ENCODE data around the gene DNM1. TPM values are rescaled to one million over a fixed set of nuclear protein-coding genes. Genes with fewer than 3 reads are reported as not detected.

Gene DNM1
- total RNA-seq, 1 experiment from 2014 or later = 3.9 TPM

GRCh38 chr9:128169492-128169891, 33.7 kb upstream of the DNM1 start:
- Histone ChIP-seq H3K4me1 (no peaks in the 10 kb centered on the region), H3K27me3 (replicated peaks; ENCODE audit: control insufficient read depth, insufficient read depth, low read length) (no peaks in the 10 kb centered on the region), H3K36me3 (ENCODE audit: control insufficient read depth, insufficient read depth, low read length) (peaks cover 2% of the 10 kb centered on the region), H3K4me3 (ENCODE audit: low read depth, low read length) (no peak overlapping the region), H3K9me3 (no peaks in the 10 kb centered on the region)
- DNase-seq = no peak
- Mint-ChIP-seq H3K36me3 (ENCODE audit: insufficient read depth, unreplicated experiment) (peaks cover 61% of the 10 kb centered on the region), H3K4me1 (ENCODE audit: low read depth, unreplicated experiment) (no peaks in the 10 kb centered on the region), H3K4me3 (ENCODE audit: unreplicated experiment) (no peak overlapping the region), H3K9me3 (ENCODE audit: unreplicated experiment) (no peaks in the 10 kb centered on the region), H3K27ac (ENCODE audit: unreplicated experiment) (no peak overlapping the region), H3K27me3 (ENCODE audit: insufficient read depth, unreplicated experiment) (no peaks in the 10 kb centered on the region)
- ChIA-PET POLR2A (interaction anchor here (0.5 to 1.2 kb wide), 2 partner anchors 21 to 49 kb away, joined by 3 read pairs; no protein-coding TSS in a partner anchor), CTCF (no interaction called here)
- intact Hi-C loops (cut with micrococcal nuclease; ENCODE audit: unreplicated experiment) = no loop called here
- BruUV-seq (replicated peaks) = no TSS peak
- no peak for TF ChIP-seq CTCF (IDR thresholded peaks at IDR 0.05; ENCODE audit: insufficient read depth in 1 of 2, low read depth in 1 of 2, low read length in 1 of 2, severe bottlenecking in 1 of 2, unreplicated experiment in 1 of 2)

- BruUV-seq (replicated peaks) = no TSS peak
- peaks cover 2% of the 10 kb centered on the region for H3K36me3 ChIP-seq (ENCODE audit: control insufficient read depth, insufficient read depth, low read length)
- Mint-ChIP-seq H3K4me3 (ENCODE audit: unreplicated experiment) (no peak overlapping the region), H3K9me3 (ENCODE audit: unreplicated experiment) (no peaks in the 10 kb centered on the region), H3K27me3 (ENCODE audit: insufficient read depth, unreplicated experiment) (no peaks in the 10 kb centered on the region), H3K27ac (ENCODE audit: unreplicated experiment) (no peak overlapping the region), H3K36me3 (ENCODE audit: insufficient read depth, unreplicated experiment) (peaks cover 60% of the 10 kb centered on the region), H3K4me1 (ENCODE audit: low read depth, unreplicated experiment) (no peaks in the 10 kb centered on the region)
- H3K27me3 ChIP-seq (replicated peaks; ENCODE audit: control insufficient read depth, insufficient read depth, low read length) = no peaks in the 10 kb centered on the region
- no peaks in the 10 kb centered on the region for H3K4me1 ChIP-seq
- H3K9me3 ChIP-seq = no peaks in the 10 kb centered on the region
- no peak overlapping the region for H3K4me3 ChIP-seq (ENCODE audit: low read depth, low read length)
- TF ChIP-seq CTCF (IDR thresholded peaks at IDR 0.05; ENCODE audit: insufficient read depth in 1 of 2, low read depth in 1 of 2, low read length in 1 of 2, severe bottlenecking in 1 of 2, unreplicated experiment in 1 of 2) = no peak
- intact Hi-C loops (cut with micrococcal nuclease; ENCODE audit: unreplicated experiment) = no loop called here
- CTCF ChIA-PET = no interaction called here
- POLR2A ChIA-PET = interaction anchor here (0.5 to 1.2 kb wide), 2 partner anchors 21 to 49 kb away, joined by 3 read pairs; no protein-coding TSS in a partner anchor
- DNase-seq = no peak
Observed at GRCh38 chr9:128169925-128170324, 33.3 kb upstream of the DNM1 start.

GRCh38 chr9:128174062-128174461, 29.1 kb upstream of the DNM1 start:
- 0 out of 2 replicates have a peak, but pooled peaks cover 1% of the 10 kb centered on the region for H3K9me3 ChIP-seq
- Mint-ChIP-seq H3K9me3 (ENCODE audit: unreplicated experiment) (no peaks in the 10 kb centered on the region), H3K4me3 (ENCODE audit: unreplicated experiment) (no peak overlapping the region), H3K27me3 (ENCODE audit: insufficient read depth, unreplicated experiment) (no peaks in the 10 kb centered on the region), H3K27ac (ENCODE audit: unreplicated experiment) (no peak overlapping the region), H3K4me1 (ENCODE audit: low read depth, unreplicated experiment) (no peaks in the 10 kb centered on the region), H3K36me3 (ENCODE audit: insufficient read depth, unreplicated experiment) (peaks cover 48% of the 10 kb centered on the region)
- H3K36me3 ChIP-seq (ENCODE audit: control insufficient read depth, insufficient read depth, low read length) = peaks cover 3% of the 10 kb centered on the region; the same call in 1 of the 2 replicates
- H3K4me1 ChIP-seq = peaks cover 13% of the 10 kb centered on the region
- no TSS peak for BruUV-seq (replicated peaks)
- ChIA-PET CTCF (no interaction called here), POLR2A (interaction anchor here (0.6 kb wide), 1 partner anchor 15 kb away, joined by 6 read pairs; no protein-coding TSS in a partner anchor)
- no peak overlapping the region for H3K4me3 ChIP-seq (ENCODE audit: low read depth, low read length)
- no peak for TF ChIP-seq CTCF (IDR thresholded peaks at IDR 0.05; ENCODE audit: insufficient read depth in 1 of 2, low read depth in 1 of 2, low read length in 1 of 2, severe bottlenecking in 1 of 2, unreplicated experiment in 1 of 2)
- intact Hi-C loops (cut with micrococcal nuclease; ENCODE audit: unreplicated experiment) = no loop called here
- H3K27me3 ChIP-seq (replicated peaks; ENCODE audit: control insufficient read depth, insufficient read depth, low read length) = no peaks in the 10 kb centered on the region
- no peak for DNase-seq

All from Caco-2 (cell line).